WI38 (cell line): ENCODE results near the gene GPER1.

Source experiments
- H3K4me3 ChIP-seq: 2 replicates; pipeline ENCODE4 v1.5.1; 2011; ENCODE audit warnings: low read depth, mild to moderate bottlenecking, control low read depth, low read length
- TF ChIP-seq, protein P1 (sequence below): IDR thresholded peaks from 2 replicates; pipeline ENCODE4 v1.5.1; 2012; ENCODE audit warnings: low read depth, mild to moderate bottlenecking, control low read depth, low read length

GPER1 gene

GRCh38 chr7:1056785-1057410 is 31.0 kb upstream of the GPER1 start:
- TF ChIP-seq, protein P1, sequence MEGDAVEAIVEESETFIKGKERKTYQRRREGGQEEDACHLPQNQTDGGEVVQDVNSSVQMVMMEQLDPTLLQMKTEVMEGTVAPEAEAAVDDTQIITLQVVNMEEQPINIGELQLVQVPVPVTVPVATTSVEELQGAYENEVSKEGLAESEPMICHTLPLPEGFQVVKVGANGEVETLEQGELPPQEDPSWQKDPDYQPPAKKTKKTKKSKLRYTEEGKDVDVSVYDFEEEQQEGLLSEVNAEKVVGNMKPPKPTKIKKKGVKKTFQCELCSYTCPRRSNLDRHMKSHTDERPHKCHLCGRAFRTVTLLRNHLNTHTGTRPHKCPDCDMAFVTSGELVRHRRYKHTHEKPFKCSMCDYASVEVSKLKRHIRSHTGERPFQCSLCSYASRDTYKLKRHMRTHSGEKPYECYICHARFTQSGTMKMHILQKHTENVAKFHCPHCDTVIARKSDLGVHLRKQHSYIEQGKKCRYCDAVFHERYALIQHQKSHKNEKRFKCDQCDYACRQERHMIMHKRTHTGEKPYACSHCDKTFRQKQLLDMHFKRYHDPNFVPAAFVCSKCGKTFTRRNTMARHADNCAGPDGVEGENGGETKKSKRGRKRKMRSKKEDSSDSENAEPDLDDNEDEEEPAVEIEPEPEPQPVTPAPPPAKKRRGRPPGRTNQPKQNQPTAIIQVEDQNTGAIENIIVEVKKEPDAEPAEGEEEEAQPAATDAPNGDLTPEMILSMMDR, result no peak

DNA sequence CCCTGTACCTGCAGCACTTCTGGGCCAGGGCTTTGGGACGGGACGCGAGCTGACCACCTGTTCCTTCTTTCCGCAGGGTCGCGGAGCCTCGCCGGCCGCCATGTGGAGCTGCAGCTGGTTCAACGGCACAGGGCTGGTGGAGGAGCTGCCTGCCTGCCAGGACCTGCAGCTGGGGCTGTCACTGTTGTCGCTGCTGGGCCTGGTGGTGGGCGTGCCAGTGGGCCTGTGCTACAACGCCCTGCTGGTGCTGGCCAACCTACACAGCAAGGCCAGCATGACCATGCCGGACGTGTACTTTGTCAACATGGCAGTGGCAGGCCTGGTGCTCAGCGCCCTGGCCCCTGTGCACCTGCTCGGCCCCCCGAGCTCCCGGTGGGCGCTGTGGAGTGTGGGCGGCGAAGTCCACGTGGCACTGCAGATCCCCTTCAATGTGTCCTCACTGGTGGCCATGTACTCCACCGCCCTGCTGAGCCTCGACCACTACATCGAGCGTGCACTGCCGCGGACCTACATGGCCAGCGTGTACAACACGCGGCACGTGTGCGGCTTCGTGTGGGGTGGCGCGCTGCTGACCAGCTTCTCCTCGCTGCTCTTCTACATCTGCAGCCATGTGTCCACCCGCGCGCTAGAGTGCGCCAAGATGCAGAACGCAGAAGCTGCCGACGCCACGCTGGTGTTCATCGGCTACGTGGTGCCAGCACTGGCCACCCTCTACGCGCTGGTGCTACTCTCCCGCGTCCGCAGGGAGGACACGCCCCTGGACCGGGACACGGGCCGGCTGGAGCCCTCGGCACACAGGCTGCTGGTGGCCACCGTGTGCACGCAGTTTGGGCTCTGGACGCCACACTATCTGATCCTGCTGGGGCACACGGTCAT is 30.3 kb upstream of the GPER1 start:
- no peak overlapping the region for H3K4me3 ChIP-seq
- TF ChIP-seq, protein P1, result no peak

More at GRCh38 chr7:1056785-1057410, 31.0 kb upstream of the GPER1 start:
- no peak overlapping the region for H3K4me3 ChIP-seq

DNA sequence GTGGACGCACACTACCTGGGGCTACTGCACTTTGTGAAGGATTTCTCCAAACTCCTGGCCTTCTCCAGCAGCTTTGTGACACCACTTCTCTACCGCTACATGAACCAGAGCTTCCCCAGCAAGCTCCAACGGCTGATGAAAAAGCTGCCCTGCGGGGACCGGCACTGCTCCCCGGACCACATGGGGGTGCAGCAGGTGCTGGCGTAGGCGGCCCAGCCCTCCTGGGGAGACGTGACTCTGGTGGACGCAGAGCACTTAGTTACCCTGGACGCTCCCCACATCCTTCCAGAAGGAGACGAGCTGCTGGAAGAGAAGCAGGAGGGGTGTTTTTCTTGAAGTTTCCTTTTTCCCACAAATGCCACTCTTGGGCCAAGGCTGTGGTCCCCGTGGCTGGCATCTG is 29.6 kb upstream of the GPER1 start:
- TF ChIP-seq, protein P1, result no peak
- no peak overlapping the region for H3K4me3 ChIP-seq

GRCh38 chr7:1058821-1059199 is 29.1 kb upstream of the GPER1 start:
- TF ChIP-seq, protein P1, result no peak
- H3K4me3 ChIP-seq, result no peak overlapping the region

- no peak overlapping the region for H3K4me3 ChIP-seq
- TF ChIP-seq, protein P1, result no peak
Measured at GRCh38 chr7:1059200-1060091, 28.5 kb upstream of the GPER1 start.

DNA sequence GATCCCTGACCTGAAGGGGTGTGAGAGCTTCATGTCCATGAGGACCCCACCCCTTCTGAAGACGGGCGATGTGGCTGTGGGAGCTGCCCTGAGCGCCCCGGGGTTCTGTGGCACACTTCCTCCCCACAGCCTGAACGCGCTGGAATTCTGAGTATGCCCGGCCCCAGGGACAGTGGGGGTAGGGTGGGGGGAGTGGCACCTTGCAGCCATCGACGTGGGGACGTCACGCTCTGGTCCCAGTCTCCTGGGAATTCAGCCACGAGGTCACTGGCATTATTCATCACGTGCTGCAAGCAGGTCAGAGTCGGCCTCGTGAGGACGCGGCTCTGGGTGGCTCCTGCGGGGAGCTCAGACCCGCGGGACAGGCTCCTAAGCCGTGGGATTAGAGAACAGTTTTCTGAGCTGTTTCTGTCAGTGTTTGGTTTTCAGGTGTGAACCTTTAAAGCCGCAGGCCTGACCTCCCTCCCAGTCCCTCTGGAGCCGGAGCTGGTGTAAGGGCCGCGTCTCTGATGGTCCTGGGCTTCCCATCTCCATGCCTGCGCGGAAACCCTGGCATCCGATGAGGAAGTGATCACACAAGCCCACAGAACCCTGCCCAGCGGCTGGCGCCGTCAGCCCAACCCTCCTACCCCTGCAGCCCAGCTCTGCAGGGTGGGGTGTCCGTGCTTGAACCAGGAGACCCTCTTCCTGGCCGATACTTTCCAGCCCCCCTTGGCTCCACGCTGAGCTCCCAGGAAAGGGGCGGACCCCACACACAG is 27.4 kb upstream of the GPER1 start:
- TF ChIP-seq, protein P1, result no peak
- H3K4me3 ChIP-seq, result no peak overlapping the region
